Neural cell (in vitro differentiated cells): Measurements from ENCODE around the gene ZC3HAV1. TPM values are rescaled to one million over a fixed set of nuclear protein-coding genes. Genes with fewer than 3 reads are reported as not detected.

Source experiments
- H2AFZ ChIP-seq: fragments of 200-600, 300-800 bp; sonication (generic), shearing (Covaris generic); 2 replicates; pipeline ENCODE4 v1.6.0; 2014; ENCODE audit warnings: low read depth, mild to moderate bottlenecking, antibody characterized with exemption, low read length, moderate library complexity
- H3F3A ChIP-seq: fragments of 200-600 bp; shearing (Covaris generic); 2 replicates; pipeline ENCODE4 v1.6.1; 2016; ENCODE audit warnings: mild to moderate bottlenecking, moderate library complexity, mixed read lengths, antibody characterized with exemption, low read length; ENCODE audit not compliant: insufficient read depth, poor library complexity, severe bottlenecking
- H3K27ac ChIP-seq: fragments of 200-600, 300-800 bp; sonication (generic), shearing (Covaris generic); 2 replicates; pipeline ENCODE4 v1.5.1; 2014; ENCODE audit warnings: mild to moderate bottlenecking, low read length, moderate library complexity
- H3K27me3 ChIP-seq: fragments of 300-800, 200-600 bp; sonication (generic), shearing (Covaris generic); 2 replicates; pipeline ENCODE4 v1.6.0; 2014; ENCODE audit warnings: mild to moderate bottlenecking, low read depth, low read length, moderate library complexity; ENCODE audit not compliant: insufficient read depth
- H3K36me3 ChIP-seq: fragments of 300-800, 200-600 bp; sonication (generic), shearing (Covaris generic); 2 replicates; pipeline ENCODE4 v1.5.1; 2014; ENCODE audit warnings: mild to moderate bottlenecking, antibody characterized with exemption, low read length, moderate library complexity; ENCODE audit not compliant: insufficient read depth
- H3K4me2 ChIP-seq: fragments of 300-800, 200-600 bp; sonication (generic), shearing (Covaris generic); 2 replicates; pipeline ENCODE4 v1.6.0; 2014; ENCODE audit warnings: mild to moderate bottlenecking, low read length
- H3K4me3 ChIP-seq: fragments of 300-800, 200-600 bp; sonication (generic), shearing (Covaris generic); 2 replicates; pipeline ENCODE4 v1.5.1; 2014; ENCODE audit warnings: mild to moderate bottlenecking, low read length, moderate library complexity
- H3K79me2 ChIP-seq: fragments of 200-600 bp; shearing (Covaris generic); replicated peaks from 2 replicates; pipeline ENCODE4 v1.6.0; 2014; ENCODE audit warnings: mild to moderate bottlenecking, low read length, moderate library complexity; ENCODE audit not compliant: insufficient read depth
- H3K9ac ChIP-seq: fragments of 300-800, 200-600 bp; sonication (generic), shearing (Covaris generic); 2 replicates; pipeline ENCODE4 v1.6.1; 2016; ENCODE audit warnings: mild to moderate bottlenecking, low read length, mixed read lengths
- H3K9me2 ChIP-seq: fragments of 200-600 bp; shearing (Covaris generic); 2 replicates; pipeline ENCODE4 v1.6.1; 2016; ENCODE audit warnings: mild to moderate bottlenecking, low read length, mixed read lengths; ENCODE audit not compliant: insufficient read depth
- H3K9me3 ChIP-seq: fragments of 200-600, 300-800 bp; sonication (generic), shearing (Covaris generic); 2 replicates; pipeline ENCODE4 v1.6.1; 2016; ENCODE audit warnings: mild to moderate bottlenecking, mixed run types, low read length, moderate library complexity, mixed read lengths
- H4K20me1 ChIP-seq: fragments of 200-600 bp; shearing (Covaris generic); 2 replicates; pipeline ENCODE4 v1.6.1; 2016; ENCODE audit warnings: mild to moderate bottlenecking, mixed run types; ENCODE audit not compliant: insufficient read depth
- EP300 ChIP-seq: fragments of 450-650 bp; conservative IDR thresholded peaks from 2 replicates; pipeline ENCODE4 v1.6.1; 2014; ENCODE audit warnings: antibody characterized with exemption, mild to moderate bottlenecking, moderate library complexity; ENCODE audit not compliant: poor library complexity, severe bottlenecking
- EZH2 ChIP-seq: fragments of 200-600, 300-800 bp; shearing (Covaris generic), sonication (generic); IDR thresholded peaks from 2 replicates; pipeline ENCODE4 v1.6.1; 2014; ENCODE audit warnings: antibody characterized with exemption, low read length, borderline replicate concordance, mild to moderate bottlenecking; ENCODE audit not compliant: insufficient read depth, poor library complexity, severe bottlenecking
- MXI1 ChIP-seq: fragments of 450-650 bp; conservative IDR thresholded peaks from 2 replicates; pipeline ENCODE4 v1.6.1; 2014; ENCODE audit warnings: antibody characterized with exemption, mild to moderate bottlenecking; ENCODE audit not compliant: poor library complexity, severe bottlenecking
- POLR2AphosphoS5 ChIP-seq: IDR thresholded peaks from 2 replicates; pipeline ENCODE4 v1.6.1; 2012
- RAD21 ChIP-seq: fragments of 450-650 bp; conservative IDR thresholded peaks from 2 replicates; pipeline ENCODE4 v1.6.1; 2014; ENCODE audit warnings: antibody characterized with exemption, mild to moderate bottlenecking, moderate library complexity
- SMC3 ChIP-seq: fragments of 450-650 bp; conservative IDR thresholded peaks from 2 replicates; pipeline ENCODE4 v1.6.1; 2014; ENCODE audit warnings: antibody characterized with exemption, mild to moderate bottlenecking, moderate library complexity; ENCODE audit not compliant: poor library complexity
- TAF1 ChIP-seq: IDR thresholded peaks from 2 replicates; pipeline ENCODE4 v1.6.1; 2012; ENCODE audit warnings: low read depth
- polyA plus RNA-seq: library from polyadenylated mRNA; depleted of rRNA; stranded (reverse); fragments of >200 nt; gene quantifications from 2 replicates; pipeline ENCODE4 v1.2.3, GENCODE V29; 2014
- TF ChIP-seq, protein P1 (sequence below): fragments of 450-650 bp; IDR thresholded peaks from 2 replicates; pipeline ENCODE4 v1.5.1; 2014; ENCODE audit warnings: antibody characterized with exemption, mild to moderate bottlenecking, moderate library complexity; ENCODE audit not compliant: poor library complexity, severe bottlenecking
- TF ChIP-seq, protein P2 (sequence below): IDR thresholded peaks from 2 replicates; pipeline ENCODE4 v1.6.1; 2012; ENCODE audit warnings: borderline replicate concordance

The ZC3HAV1 gene
- polyA plus RNA-seq, 1 donor from 2014 or later: 0.16 TPM

DNA sequence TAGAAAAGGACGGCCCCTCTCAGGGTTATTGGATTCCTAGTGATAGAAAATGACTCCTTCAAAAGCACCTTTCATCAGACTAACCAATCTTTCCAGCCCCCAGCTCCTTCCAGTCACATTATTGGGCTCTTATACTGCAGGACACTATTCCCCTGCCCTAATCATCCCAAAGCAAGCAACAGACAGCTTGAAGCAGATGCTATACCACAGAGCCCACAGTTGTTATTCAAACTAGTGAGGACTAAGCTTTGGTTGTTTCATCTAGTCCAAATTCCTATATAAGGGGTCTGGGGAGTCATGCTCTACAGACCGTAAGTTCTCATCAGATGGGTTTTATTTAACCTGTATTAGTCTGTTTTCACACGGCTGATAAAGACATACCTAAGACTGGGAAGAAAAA, 98.1 kb downstream of the ZC3HAV1 start (continued):
- TF ChIP-seq, protein P1, sequence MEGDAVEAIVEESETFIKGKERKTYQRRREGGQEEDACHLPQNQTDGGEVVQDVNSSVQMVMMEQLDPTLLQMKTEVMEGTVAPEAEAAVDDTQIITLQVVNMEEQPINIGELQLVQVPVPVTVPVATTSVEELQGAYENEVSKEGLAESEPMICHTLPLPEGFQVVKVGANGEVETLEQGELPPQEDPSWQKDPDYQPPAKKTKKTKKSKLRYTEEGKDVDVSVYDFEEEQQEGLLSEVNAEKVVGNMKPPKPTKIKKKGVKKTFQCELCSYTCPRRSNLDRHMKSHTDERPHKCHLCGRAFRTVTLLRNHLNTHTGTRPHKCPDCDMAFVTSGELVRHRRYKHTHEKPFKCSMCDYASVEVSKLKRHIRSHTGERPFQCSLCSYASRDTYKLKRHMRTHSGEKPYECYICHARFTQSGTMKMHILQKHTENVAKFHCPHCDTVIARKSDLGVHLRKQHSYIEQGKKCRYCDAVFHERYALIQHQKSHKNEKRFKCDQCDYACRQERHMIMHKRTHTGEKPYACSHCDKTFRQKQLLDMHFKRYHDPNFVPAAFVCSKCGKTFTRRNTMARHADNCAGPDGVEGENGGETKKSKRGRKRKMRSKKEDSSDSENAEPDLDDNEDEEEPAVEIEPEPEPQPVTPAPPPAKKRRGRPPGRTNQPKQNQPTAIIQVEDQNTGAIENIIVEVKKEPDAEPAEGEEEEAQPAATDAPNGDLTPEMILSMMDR: no peak
- no peak for TF ChIP-seq POLR2AphosphoS5
- TF ChIP-seq TAF1: no peak

DNA sequence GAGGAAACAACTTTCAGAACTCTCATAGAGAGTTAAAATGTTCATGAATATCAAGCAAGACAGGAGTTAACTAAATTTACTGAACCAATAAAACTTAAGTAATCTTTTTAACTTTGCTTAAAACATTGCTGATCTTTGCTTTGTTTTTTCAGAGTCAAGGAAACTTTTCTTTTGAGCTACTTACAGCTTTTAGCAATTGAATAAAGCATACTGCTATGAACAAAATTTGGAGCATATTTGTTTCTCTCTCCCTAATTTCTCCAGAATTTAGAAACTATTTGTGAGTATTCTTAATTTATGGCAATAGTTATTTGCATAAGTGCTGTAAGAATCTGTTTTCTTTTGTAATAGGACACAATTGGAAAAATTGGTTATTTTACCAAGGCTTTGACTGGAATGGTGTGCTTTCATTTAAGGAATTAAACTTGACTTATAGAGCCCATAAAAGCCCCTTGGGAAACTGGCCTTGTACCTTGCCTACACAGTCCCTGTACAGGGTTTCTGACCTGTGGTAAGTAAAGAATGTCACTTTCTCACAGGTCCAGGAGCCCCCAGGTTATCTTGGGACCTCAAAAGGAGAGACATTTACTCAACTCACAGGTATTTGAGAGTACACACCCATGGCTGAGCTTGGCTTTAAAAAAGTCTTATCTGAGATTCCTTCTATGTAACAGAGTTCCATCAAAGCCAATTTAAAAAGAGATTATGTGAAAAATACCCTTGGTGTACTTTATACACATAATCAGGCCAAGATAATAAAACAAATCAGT, 105.0 kb downstream of the ZC3HAV1 start:
- H3K79me2 ChIP-seq: no peaks in the 10 kb centered on the region
- no peak overlapping the region for H3K27ac ChIP-seq
- TF ChIP-seq POLR2AphosphoS5 (no peak), MXI1 (no peak), EZH2 (no peak), RAD21 (no peak), SMC3 (no peak), TAF1 (no peak), EP300 (no peak)
- TF ChIP-seq, protein P1: no peak
- no peaks in the 10 kb centered on the region for H3K36me3 ChIP-seq
- no peak overlapping the region for H3K9ac ChIP-seq
- H3K4me2 ChIP-seq: no peak overlapping the region
- H3F3A ChIP-seq: no peaks in the 10 kb centered on the region
- no peak overlapping the region for H3K4me3 ChIP-seq
- no peaks in the 10 kb centered on the region for H4K20me1 ChIP-seq
- H2AFZ ChIP-seq: no peak overlapping the region
- H3K27me3 ChIP-seq: no peaks in the 10 kb centered on the region
- no peaks in the 10 kb centered on the region for H3K9me3 ChIP-seq
- no peaks in the 10 kb centered on the region for H3K9me2 ChIP-seq

DNA sequence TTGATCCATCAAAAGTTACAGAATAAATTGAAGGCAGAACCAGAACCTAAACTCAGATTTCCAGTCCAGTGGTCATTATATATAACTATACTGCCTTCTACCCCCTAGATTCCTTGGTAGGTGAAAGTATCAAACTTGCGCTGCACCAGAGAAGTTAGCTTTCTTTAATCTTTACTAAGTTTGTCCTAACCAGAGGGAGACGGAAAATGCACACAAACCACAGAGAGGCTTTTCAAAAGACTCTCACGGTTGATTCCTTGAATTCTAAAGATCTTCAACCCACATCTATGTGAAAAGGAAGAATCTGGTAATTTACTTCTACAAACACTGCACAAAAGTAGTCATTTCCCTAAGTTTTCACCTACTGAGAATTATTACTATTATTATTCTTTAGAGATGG, 110.1 kb downstream of the ZC3HAV1 start:
- no peaks in the 10 kb centered on the region for H3K9me2 ChIP-seq
- no peaks in the 10 kb centered on the region for H3F3A ChIP-seq
- H4K20me1 ChIP-seq: no peaks in the 10 kb centered on the region
- H3K4me3 ChIP-seq: no peak overlapping the region
- H3K9me3 ChIP-seq: no peaks in the 10 kb centered on the region
- H3K27me3 ChIP-seq: no peaks in the 10 kb centered on the region
- no peaks in the 10 kb centered on the region for H3K79me2 ChIP-seq
- TF ChIP-seq EZH2: no peak
- no peak for TF ChIP-seq SMC3
- TF ChIP-seq, protein P2, sequence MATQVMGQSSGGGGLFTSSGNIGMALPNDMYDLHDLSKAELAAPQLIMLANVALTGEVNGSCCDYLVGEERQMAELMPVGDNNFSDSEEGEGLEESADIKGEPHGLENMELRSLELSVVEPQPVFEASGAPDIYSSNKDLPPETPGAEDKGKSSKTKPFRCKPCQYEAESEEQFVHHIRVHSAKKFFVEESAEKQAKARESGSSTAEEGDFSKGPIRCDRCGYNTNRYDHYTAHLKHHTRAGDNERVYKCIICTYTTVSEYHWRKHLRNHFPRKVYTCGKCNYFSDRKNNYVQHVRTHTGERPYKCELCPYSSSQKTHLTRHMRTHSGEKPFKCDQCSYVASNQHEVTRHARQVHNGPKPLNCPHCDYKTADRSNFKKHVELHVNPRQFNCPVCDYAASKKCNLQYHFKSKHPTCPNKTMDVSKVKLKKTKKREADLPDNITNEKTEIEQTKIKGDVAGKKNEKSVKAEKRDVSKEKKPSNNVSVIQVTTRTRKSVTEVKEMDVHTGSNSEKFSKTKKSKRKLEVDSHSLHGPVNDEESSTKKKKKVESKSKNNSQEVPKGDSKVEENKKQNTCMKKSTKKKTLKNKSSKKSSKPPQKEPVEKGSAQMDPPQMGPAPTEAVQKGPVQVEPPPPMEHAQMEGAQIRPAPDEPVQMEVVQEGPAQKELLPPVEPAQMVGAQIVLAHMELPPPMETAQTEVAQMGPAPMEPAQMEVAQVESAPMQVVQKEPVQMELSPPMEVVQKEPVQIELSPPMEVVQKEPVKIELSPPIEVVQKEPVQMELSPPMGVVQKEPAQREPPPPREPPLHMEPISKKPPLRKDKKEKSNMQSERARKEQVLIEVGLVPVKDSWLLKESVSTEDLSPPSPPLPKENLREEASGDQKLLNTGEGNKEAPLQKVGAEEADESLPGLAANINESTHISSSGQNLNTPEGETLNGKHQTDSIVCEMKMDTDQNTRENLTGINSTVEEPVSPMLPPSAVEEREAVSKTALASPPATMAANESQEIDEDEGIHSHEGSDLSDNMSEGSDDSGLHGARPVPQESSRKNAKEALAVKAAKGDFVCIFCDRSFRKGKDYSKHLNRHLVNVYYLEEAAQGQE: no peak
- TF ChIP-seq TAF1: no peak
- TF ChIP-seq MXI1: no peak
- TF ChIP-seq, protein P1: no peak
- no peak for TF ChIP-seq EP300
- H3K27ac ChIP-seq: no peak overlapping the region
- no peak overlapping the region for H3K9ac ChIP-seq
- no peaks in the 10 kb centered on the region for H3K36me3 ChIP-seq
- no peak overlapping the region for H3K4me2 ChIP-seq
- no peak overlapping the region for H2AFZ ChIP-seq
